Measurements from ENCODE around the gene TSC22D4. TPM values are rescaled to one million over a fixed set of nuclear protein-coding genes. Genes with fewer than 3 reads are reported as not detected.

Gene TSC22D4
- total and polyA plus RNA-seq, 9 of the 15 experiments (the other 6 are each of a cell fraction or from before 2014, with no cell fraction given), result 0.37 to 107 (median 28.7) TPM

DNA sequence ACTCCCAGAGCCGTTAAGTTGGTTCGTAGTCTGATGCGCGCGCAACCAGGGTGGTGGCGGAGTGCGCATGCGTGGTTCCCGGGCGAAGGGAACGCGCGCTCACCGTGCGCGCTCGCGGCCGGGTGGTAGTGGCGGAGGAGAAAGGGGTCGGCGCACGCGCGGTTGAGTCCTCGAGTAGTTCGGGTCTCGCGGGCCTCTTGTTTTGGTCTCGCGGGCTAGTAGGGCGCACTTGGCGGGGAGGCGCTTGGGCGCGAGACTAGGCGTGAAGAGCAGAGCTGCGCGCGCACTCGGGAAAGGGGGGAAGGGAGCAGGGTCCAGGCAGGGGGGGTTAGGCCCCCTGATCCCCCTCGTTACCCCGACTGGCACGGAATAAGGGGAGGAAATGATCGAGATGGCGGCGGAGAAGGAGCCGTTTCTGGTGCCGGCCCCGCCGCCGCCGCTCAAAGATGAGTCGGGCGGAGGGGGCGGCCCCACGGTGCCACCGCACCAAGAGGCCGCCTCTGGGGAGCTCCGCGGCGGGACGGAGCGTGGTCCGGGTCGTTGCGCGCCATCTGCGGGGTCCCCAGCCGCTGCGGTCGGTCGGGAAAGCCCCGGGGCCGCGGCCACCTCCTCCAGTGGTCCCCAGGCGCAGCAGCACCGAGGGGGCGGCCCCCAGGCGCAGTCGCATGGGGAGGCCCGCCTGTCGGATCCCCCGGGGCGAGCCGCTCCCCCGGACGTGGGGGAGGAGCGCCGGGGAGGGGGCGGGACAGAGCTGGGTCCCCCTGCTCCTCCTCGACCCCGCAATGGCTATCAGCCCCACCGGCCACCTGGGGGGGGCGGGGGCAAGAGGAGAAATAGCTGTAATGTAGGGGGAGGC lies 49.1 kb downstream of the TSC22D4 start, which contains the start of gene MEPCE (continued):
- TF ChIP-seq ZNF511 (CRISPR knock-in tag; IDR thresholded peaks at IDR 0.05) (peak; percentile 78; the same call in 1 of the 2 replicates), HCFC1 (IDR thresholded peaks at IDR 0.05; ENCODE audit: low read depth, low read length) (0 out of 2 replicates have a peak, but pooled peaks have one; percentile 4), JUNB (CRISPR knock-in tag; conservative IDR thresholded peaks at IDR 0.05) (0 out of 2 replicates have a peak, but pooled peaks have one; percentile 1), RREB1 (CRISPR knock-in tag; IDR thresholded peaks at IDR 0.05) (0 out of 2 replicates have a peak, but pooled peaks have one; percentile 4), ZNF780A (CRISPR knock-in tag; IDR thresholded peaks at IDR 0.05) (no peak), CTBP1 (IDR thresholded peaks at IDR 0.05; ENCODE audit: borderline replicate concordance) (peak; percentile 20; the same call in 1 of the 2 replicates), SMARCA5 (IDR thresholded peaks at IDR 0.05) (0 out of 2 replicates have a peak, but pooled peaks have one; percentile 12), LARP7 (IDR thresholded peaks at IDR 0.05) (no peak)
- TF ChIP-seq, protein P1, sequence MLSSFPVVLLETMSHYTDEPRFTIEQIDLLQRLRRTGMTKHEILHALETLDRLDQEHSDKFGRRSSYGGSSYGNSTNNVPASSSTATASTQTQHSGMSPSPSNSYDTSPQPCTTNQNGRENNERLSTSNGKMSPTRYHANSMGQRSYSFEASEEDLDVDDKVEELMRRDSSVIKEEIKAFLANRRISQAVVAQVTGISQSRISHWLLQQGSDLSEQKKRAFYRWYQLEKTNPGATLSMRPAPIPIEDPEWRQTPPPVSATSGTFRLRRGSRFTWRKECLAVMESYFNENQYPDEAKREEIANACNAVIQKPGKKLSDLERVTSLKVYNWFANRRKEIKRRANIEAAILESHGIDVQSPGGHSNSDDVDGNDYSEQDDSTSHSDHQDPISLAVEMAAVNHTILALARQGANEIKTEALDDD (IDR thresholded peaks at IDR 0.05), result no peak
- TF ChIP-seq, protein P2, sequence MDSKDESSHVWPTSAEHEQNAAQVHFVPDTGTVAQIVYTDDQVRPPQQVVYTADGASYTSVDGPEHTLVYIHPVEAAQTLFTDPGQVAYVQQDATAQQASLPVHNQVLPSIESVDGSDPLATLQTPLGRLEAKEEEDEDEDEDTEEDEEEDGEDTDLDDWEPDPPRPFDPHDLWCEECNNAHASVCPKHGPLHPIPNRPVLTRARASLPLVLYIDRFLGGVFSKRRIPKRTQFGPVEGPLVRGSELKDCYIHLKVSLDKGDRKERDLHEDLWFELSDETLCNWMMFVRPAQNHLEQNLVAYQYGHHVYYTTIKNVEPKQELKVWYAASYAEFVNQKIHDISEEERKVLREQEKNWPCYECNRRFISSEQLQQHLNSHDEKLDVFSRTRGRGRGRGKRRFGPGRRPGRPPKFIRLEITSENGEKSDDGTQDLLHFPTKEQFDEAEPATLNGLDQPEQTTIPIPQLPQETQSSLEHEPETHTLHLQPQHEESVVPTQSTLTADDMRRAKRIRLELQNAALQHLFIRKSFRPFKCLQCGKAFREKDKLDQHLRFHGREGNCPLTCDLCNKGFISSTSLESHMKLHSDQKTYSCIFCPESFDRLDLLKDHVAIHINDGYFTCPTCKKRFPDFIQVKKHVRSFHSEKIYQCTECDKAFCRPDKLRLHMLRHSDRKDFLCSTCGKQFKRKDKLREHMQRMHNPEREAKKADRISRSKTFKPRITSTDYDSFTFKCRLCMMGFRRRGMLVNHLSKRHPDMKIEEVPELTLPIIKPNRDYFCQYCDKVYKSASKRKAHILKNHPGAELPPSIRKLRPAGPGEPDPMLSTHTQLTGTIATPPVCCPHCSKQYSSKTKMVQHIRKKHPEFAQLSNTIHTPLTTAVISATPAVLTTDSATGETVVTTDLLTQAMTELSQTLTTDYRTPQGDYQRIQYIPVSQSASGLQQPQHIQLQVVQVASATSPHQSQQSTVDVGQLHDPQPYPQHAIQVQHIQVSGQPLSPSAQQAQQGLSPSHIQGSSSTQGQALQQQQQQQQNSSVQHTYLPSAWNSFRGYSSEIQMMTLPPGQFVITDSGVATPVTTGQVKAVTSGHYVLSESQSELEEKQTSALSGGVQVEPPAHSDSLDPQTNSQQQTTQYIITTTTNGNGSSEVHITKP (IDR thresholded peaks at IDR 0.05; ENCODE audit: partially characterized antibody), result peak; percentile 32

All from K562 (cell line).